ENCODE data around the gene EIF4E.

GRCh38 chr4:98977557-98977956 lies 48.6 kb upstream of the EIF4E start:
- TF ChIP-seq POLR2A (IDR thresholded peaks at IDR 0.05; ENCODE audit: extremely low read depth, insufficient read length) (no peak), CTCF (IDR thresholded peaks at IDR 0.05; ENCODE audit: low read depth, low read length) (no peak)
